K562 (cell line): ENCODE measurements around the gene ZNF529. TPM values are rescaled to one million over a fixed set of nuclear protein-coding genes. Genes with fewer than 3 reads are reported as not detected.

Source experiments
- CAMTA2 ChIP-seq: fragments of 250-450 bp; sonication (Bioruptor Pico); conservative IDR thresholded peaks from 2 replicates; pipeline ENCODE4 v1.5.1; 2022
- CBFB ChIP-seq: sonication (generic); formaldehyde crosslinking; IDR thresholded peaks from 2 replicates; pipeline ENCODE4 v1.4.0; 2020; ENCODE audit warnings: mild to moderate bottlenecking, missing genetic modification reagents
- CBX1 ChIP-seq: sonication (generic); IDR thresholded peaks from 2 replicates; pipeline ENCODE4 v1.6.1; 2016; ENCODE audit warnings: antibody characterized with exemption, low read depth, mild to moderate bottlenecking
- CEBPZ ChIP-seq: fragments of 150-350 bp; IDR thresholded peaks from 2 replicates; pipeline ENCODE4 v1.6.1; 2014; ENCODE audit warnings: low read depth, mild to moderate bottlenecking, low read length, borderline replicate concordance
- CREB3L1 ChIP-seq: fragments of 450-650 bp; IDR thresholded peaks from 2 replicates; pipeline ENCODE4 v1.6.1; 2014; ENCODE audit warnings: low read depth, mild to moderate bottlenecking, moderate library complexity, borderline replicate concordance
- ELF2 ChIP-seq: fragments of 250-450 bp; sonication (Bioruptor Pico); IDR thresholded peaks from 2 replicates; pipeline ENCODE4 v1.5.0; 2021; ENCODE audit warnings: mild to moderate bottlenecking
- FOS ChIP-seq: IDR thresholded peaks from 3 replicates; pipeline ENCODE4 v1.6.1; 2011; ENCODE audit not compliant: insufficient read length; ENCODE audit errors: extremely low read depth
- HDAC3 ChIP-seq: fragments of 450-650 bp; IDR thresholded peaks from 2 replicates; pipeline ENCODE4 v1.6.1; 2018; ENCODE audit warnings: borderline replicate concordance, mild to moderate bottlenecking, moderate library complexity; ENCODE audit not compliant: partially characterized antibody
- L3MBTL2 ChIP-seq: fragments of 450-650 bp; IDR thresholded peaks from 2 replicates; pipeline ENCODE4 v1.6.1; 2016; ENCODE audit warnings: mild to moderate bottlenecking, moderate library complexity
- PCBP2 ChIP-seq: fragments of 200-400 bp; formaldehyde crosslinking; IDR thresholded peaks from 2 replicates; pipeline ENCODE4 v1.6.1; 2018; ENCODE audit warnings: low read length, low read depth, mild to moderate bottlenecking, moderate library complexity; ENCODE audit not compliant: poor library complexity, severe bottlenecking
- RB1 ChIP-seq: fragments of 450-650 bp; IDR thresholded peaks from 2 replicates; pipeline ENCODE4 v1.6.1; 2017; ENCODE audit warnings: low read depth, mild to moderate bottlenecking
- RHOXF2B ChIP-seq: fragments of 250-450 bp; sonication (Bioruptor Pico); conservative IDR thresholded peaks from 2 replicates; pipeline ENCODE4 v1.5.1; 2021
- ZBTB7A ChIP-seq: IDR thresholded peaks from 2 replicates; pipeline ENCODE4 v1.6.1; 2011; ENCODE audit warnings: low read depth, mild to moderate bottlenecking, low read length, moderate library complexity, borderline replicate concordance; ENCODE audit not compliant: control insufficient read depth
- ZMIZ1 ChIP-seq, 2 experiments: fragments of 150-350 bp in 1 of 2; IDR thresholded peaks; 2 replicates each; pipeline ENCODE4 v1.6.1; 2012 to 2016; ENCODE audit warnings: low read depth in 2 of 2, low read length in 2 of 2, mild to moderate bottlenecking in 1 of 2, moderate library complexity in 1 of 2
- ZNF316 ChIP-seq: fragments of 450-650 bp; IDR thresholded peaks from 2 replicates; pipeline ENCODE4 v1.6.1; 2016
- polyA plus RNA-seq, 8 experiments: library from polyadenylated mRNA; depleted of rRNA in 4 of 8; stranded (reverse) in 5 of 8; unstranded in 3 of 8; fragments of >200 nt; fragmentation: Nextera tagmentation in 2 of 8; fragmentation: Illumina TruSeq in 1 of 8; extraction: Ambion mirVana in 2 of 8; extraction: Trizol in 1 of 8; gene quantifications; 2 replicates each; pipeline versions ENCODE4 v1.2.1 to v1.2.3, GENCODE V29; 2011 to 2014; ENCODE audit warnings: inconsistent platforms in 1 of 8, missing spikeins in 1 of 8
- total RNA-seq, 7 experiments: library from RNA; depleted of rRNA in 6 of 7; stranded (reverse); fragments of >200 nt in 6 of 7; fragmentation: Illumina TruSeq in 2 of 7; extraction: Trizol in 2 of 7; gene quantifications; 2 replicates each; pipeline versions ENCODE4 v1.2.1 to v1.2.3, GENCODE V29; 2011 to 2021; ENCODE audit warnings: low replicate concordance in 1 of 7

ZNF529 gene
- total and polyA plus RNA-seq, 9 of the 15 experiments (the other 6 are each of a cell fraction or from before 2014, with no cell fraction given) = 2.4 to 12.6 (median 6.3) TPM

GRCh38 chr19:36528194-36528920 lies 44.7 kb downstream of the ZNF529 start, which contains the start of gene ZNF260 (continued):
- TF ChIP-seq ZMIZ1 (IDR thresholded peaks at IDR 0.05; ENCODE audit: low read depth in 2 of 2, low read length in 2 of 2) = no peak
- TF ChIP-seq CBFB (CRISPR knock-in tag) = no peak
- no peak for TF ChIP-seq CEBPZ
- no peak for TF ChIP-seq HDAC3
- no peak for TF ChIP-seq CAMTA2 (CRISPR knock-in tag)
- peak; percentile 61 for TF ChIP-seq RB1
- TF ChIP-seq ZNF316 = no peak
- no peak for TF ChIP-seq FOS
- TF ChIP-seq ZBTB7A = peak; percentile 36; the same call in 1 of the 2 replicates
- no peak for TF ChIP-seq RHOXF2B (CRISPR knock-in tag)
- no peak for TF ChIP-seq ELF2 (CRISPR knock-in tag)
- 0 out of 2 replicates have a peak, but pooled peaks have one; percentile 23 for TF ChIP-seq CBX1
- peak; percentile 92 for TF ChIP-seq CREB3L1
- TF ChIP-seq L3MBTL2 = peak; percentile 71
- TF ChIP-seq PCBP2 = no peak
